Liver (tissue), 9 donors: ENCODE data around the gene CASQ2. TPM values are rescaled to one million over a fixed set of nuclear protein-coding genes. Genes with fewer than 3 reads are reported as not detected.

Source experiments
- DNase-seq: peaks from one replicate; pipeline ENCODE4 v3.0.0-alpha.2; 2017; ENCODE audit warnings: low spot score
- H3K27ac ChIP-seq, 2 donors: one replicate each; pipeline ENCODE4 v1.7.0; 2013; ENCODE audit warnings: inconsistent platforms in 2 of 2, low read length in 2 of 2, control low read depth in 1 of 2, low read depth in 1 of 2, mild to moderate bottlenecking in 1 of 2
- H3K27me3 ChIP-seq, 4 donors: one replicate each; pipeline versions ENCODE4 v1.6.1 to v1.7.0; 2013; ENCODE audit warnings: low read length in 3 of 4, inconsistent platforms in 1 of 4, mild to moderate bottlenecking in 1 of 4, moderate library complexity in 1 of 4; ENCODE audit not compliant: control insufficient read depth in 4 of 4, insufficient read depth in 4 of 4
- H3K36me3 ChIP-seq, 4 donors: one replicate each; pipeline versions ENCODE4 v1.6.1 to v1.7.0; 2013; ENCODE audit warnings: low read length in 3 of 4, mild to moderate bottlenecking in 3 of 4, low read depth in 1 of 4, moderate library complexity in 1 of 4; ENCODE audit not compliant: control insufficient read depth in 4 of 4, insufficient read depth in 3 of 4
- H3K4me1 ChIP-seq, 4 donors: one replicate each; pipeline versions ENCODE4 v1.6.1 to v1.7.0; 2013; ENCODE audit warnings: low read length in 3 of 4, mild to moderate bottlenecking in 3 of 4, moderate library complexity in 1 of 4; ENCODE audit not compliant: control insufficient read depth in 4 of 4, insufficient read depth in 4 of 4
- H3K4me3 ChIP-seq, 3 donors: one replicate each; pipeline versions ENCODE4 v1.6.1 to v1.7.0; 2013; ENCODE audit warnings: low read length in 3 of 3, control low read depth in 1 of 3, low read depth in 1 of 3, mild to moderate bottlenecking in 1 of 3
- H3K9ac ChIP-seq, 2 donors: one replicate each; pipeline ENCODE4 v1.7.0; 2013; ENCODE audit warnings: low read length in 2 of 2, mild to moderate bottlenecking in 2 of 2, moderate library complexity in 2 of 2, control low read depth in 1 of 2, low read depth in 1 of 2
- H3K9me3 ChIP-seq, 4 donors: one replicate each; pipeline versions ENCODE4 v1.6.1 to v1.7.0; 2013; ENCODE audit warnings: low read length in 3 of 4; ENCODE audit not compliant: control insufficient read depth in 4 of 4
- EGR1 ChIP-seq, 2 donors: IDR thresholded peaks; 2 replicates each; pipeline ENCODE4 v1.6.1; 2016 to 2018; ENCODE audit warnings: antibody characterized with exemption in 2 of 2, low read depth in 2 of 2
- HNF4A ChIP-seq, 2 donors: conservative IDR thresholded peaks; 2 replicates each; pipeline ENCODE4 v1.6.1; 2016; ENCODE audit warnings: antibody characterized with exemption in 2 of 2, mild to moderate bottlenecking in 2 of 2
- HNF4G ChIP-seq: IDR thresholded peaks from 2 replicates; pipeline ENCODE4 v1.6.1; 2016; ENCODE audit warnings: antibody characterized with exemption
- JUND ChIP-seq, 2 donors: IDR thresholded peaks; 2 replicates each; pipeline ENCODE4 v1.6.1; 2016; ENCODE audit warnings: antibody characterized with exemption in 2 of 2
- NR2F2 ChIP-seq: IDR thresholded peaks from 2 replicates; pipeline ENCODE4 v1.6.1; 2016; ENCODE audit warnings: antibody characterized with exemption
- RAD21 ChIP-seq, 2 donors: IDR thresholded peaks; 2 replicates each; pipeline ENCODE4 v1.6.1; 2016; ENCODE audit warnings: antibody characterized with exemption in 2 of 2, mild to moderate bottlenecking in 2 of 2
- RXRA ChIP-seq, 2 donors: IDR thresholded peaks; 2 replicates each; pipeline ENCODE4 v1.6.1; 2017 to 2018; ENCODE audit warnings: antibody characterized with exemption in 2 of 2, mild to moderate bottlenecking in 1 of 2
- SP1 ChIP-seq: IDR thresholded peaks from 2 replicates; pipeline ENCODE4 v1.6.1; 2018; ENCODE audit warnings: antibody characterized with exemption, mild to moderate bottlenecking
- TAF1 ChIP-seq: conservative IDR thresholded peaks from 2 replicates; pipeline ENCODE4 v1.6.1; 2016; ENCODE audit warnings: antibody characterized with exemption, mild to moderate bottlenecking
- YY1 ChIP-seq: IDR thresholded peaks from 2 replicates; pipeline ENCODE4 v1.6.1; 2016; ENCODE audit warnings: antibody characterized with exemption, mild to moderate bottlenecking
- WGBS: extraction: QIAGEN DNeasy Blood & Tissue Kit; methylation state at CpG from one replicate; pipeline ENCODE4 v1.1.7; 2013; 5-methylcytosine and 5-hydroxymethylcytosine counted together
- polyA plus RNA-seq, 2 donors: library from polyadenylated mRNA; stranded (reverse) in 1 of 2; unstranded in 1 of 2; fragments of 200-250 nt in 1 of 2; fragments of >200 nt in 1 of 2; fragmentation: Nextera tagmentation in 1 of 2; extraction: Ambion mirVana in 1 of 2; gene quantifications; one replicate each; pipeline versions ENCODE4 v1.2.1 to v1.2.3, GENCODE V29; 2013 to 2015
- total RNA-seq, 2 donors: library from RNA; depleted of rRNA; stranded (reverse); fragments of >200 nt; gene quantifications; one replicate each; pipeline ENCODE4 v1.2.3, GENCODE V29; 2014
- TF ChIP-seq, protein P1 (sequence below): fragments of 150-350 bp; IDR thresholded peaks from 2 replicates; pipeline ENCODE4 v1.5.1; 2017; ENCODE audit warnings: improper control_type of control experiment, low read depth, low read length; ENCODE audit not compliant: missing input control
- TF ChIP-seq, protein P2 (sequence below): IDR thresholded peaks from 2 replicates; pipeline ENCODE4 v1.6.1; 2016; ENCODE audit warnings: antibody characterized with exemption, mild to moderate bottlenecking
- TF ChIP-seq, protein P3 (sequence below): IDR thresholded peaks from 2 replicates; pipeline ENCODE4 v1.6.1; 2016; ENCODE audit warnings: antibody characterized with exemption
- donor health status: healthy.
- donor health status: healthy.
- donor health status: healthy.
- donor health status: healthy.
- donor health status: healthy.

The CASQ2 gene
- total and polyA plus RNA-seq, 4 donors = 0.33 to 1.1 TPM; not detected in 2

DNA sequence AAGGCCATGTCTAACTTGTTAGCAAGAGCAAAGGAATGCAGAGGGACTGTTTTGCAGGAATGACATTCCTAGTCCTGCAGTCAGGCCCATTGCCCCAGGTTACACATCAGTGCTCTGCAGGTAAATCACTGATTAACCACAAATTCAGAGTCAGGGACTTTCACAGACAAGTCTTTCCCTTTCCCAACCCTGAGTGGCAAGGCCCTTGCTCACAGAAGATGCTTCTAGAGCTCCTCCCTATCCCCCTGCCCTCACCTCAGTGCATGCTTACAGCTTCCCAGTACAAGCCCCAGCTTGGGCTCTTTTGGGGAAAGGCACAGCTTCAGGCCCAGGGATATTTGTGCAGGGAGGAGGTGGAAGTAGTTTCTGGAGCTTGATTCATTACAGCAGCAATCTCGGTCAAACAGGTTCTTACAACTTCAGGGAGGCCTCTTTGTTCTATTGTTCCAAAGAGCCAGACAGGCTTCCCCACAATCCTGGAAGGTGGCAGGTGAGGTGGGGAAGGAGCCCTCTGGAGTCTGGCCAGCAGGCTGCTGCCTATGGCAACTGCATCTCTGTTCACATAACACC lies 53.9 kb downstream of the CASQ2 start:
- Histone ChIP-seq H3K27ac (no peak overlapping the region), H3K27me3 (peaks cover 0 to 10% (median 2%) of the 10 kb centered on the region in 4 donors), H3K4me3 (no peak overlapping the region), H3K9ac (no peak overlapping the region), H3K36me3 (no peaks in the 10 kb centered on the region), H3K9me3 (peaks cover 0 to 3% (median 0%) of the 10 kb centered on the region in 4 donors), H3K4me1 (no peaks in the 10 kb centered on the region)
- 77% methylated on average over 1 of the region's 1 CpG for WGBS
- TF ChIP-seq TAF1 (no peak), RAD21 (IDR thresholded peaks at IDR 0.05) (no peak), NR2F2 (no peak), SP1 (no peak), RXRA (IDR thresholded peaks at IDR 0.05) (no peak), HNF4G (no peak), YY1 (no peak), EGR1 (IDR thresholded peaks at IDR 0.05; ENCODE audit: low read depth in 2 of 2) (no peak)
- TF ChIP-seq, protein P1, sequence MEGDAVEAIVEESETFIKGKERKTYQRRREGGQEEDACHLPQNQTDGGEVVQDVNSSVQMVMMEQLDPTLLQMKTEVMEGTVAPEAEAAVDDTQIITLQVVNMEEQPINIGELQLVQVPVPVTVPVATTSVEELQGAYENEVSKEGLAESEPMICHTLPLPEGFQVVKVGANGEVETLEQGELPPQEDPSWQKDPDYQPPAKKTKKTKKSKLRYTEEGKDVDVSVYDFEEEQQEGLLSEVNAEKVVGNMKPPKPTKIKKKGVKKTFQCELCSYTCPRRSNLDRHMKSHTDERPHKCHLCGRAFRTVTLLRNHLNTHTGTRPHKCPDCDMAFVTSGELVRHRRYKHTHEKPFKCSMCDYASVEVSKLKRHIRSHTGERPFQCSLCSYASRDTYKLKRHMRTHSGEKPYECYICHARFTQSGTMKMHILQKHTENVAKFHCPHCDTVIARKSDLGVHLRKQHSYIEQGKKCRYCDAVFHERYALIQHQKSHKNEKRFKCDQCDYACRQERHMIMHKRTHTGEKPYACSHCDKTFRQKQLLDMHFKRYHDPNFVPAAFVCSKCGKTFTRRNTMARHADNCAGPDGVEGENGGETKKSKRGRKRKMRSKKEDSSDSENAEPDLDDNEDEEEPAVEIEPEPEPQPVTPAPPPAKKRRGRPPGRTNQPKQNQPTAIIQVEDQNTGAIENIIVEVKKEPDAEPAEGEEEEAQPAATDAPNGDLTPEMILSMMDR = no peak
- TF ChIP-seq, protein P2, sequence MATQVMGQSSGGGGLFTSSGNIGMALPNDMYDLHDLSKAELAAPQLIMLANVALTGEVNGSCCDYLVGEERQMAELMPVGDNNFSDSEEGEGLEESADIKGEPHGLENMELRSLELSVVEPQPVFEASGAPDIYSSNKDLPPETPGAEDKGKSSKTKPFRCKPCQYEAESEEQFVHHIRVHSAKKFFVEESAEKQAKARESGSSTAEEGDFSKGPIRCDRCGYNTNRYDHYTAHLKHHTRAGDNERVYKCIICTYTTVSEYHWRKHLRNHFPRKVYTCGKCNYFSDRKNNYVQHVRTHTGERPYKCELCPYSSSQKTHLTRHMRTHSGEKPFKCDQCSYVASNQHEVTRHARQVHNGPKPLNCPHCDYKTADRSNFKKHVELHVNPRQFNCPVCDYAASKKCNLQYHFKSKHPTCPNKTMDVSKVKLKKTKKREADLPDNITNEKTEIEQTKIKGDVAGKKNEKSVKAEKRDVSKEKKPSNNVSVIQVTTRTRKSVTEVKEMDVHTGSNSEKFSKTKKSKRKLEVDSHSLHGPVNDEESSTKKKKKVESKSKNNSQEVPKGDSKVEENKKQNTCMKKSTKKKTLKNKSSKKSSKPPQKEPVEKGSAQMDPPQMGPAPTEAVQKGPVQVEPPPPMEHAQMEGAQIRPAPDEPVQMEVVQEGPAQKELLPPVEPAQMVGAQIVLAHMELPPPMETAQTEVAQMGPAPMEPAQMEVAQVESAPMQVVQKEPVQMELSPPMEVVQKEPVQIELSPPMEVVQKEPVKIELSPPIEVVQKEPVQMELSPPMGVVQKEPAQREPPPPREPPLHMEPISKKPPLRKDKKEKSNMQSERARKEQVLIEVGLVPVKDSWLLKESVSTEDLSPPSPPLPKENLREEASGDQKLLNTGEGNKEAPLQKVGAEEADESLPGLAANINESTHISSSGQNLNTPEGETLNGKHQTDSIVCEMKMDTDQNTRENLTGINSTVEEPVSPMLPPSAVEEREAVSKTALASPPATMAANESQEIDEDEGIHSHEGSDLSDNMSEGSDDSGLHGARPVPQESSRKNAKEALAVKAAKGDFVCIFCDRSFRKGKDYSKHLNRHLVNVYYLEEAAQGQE = no peak
- DNase-seq = no peak

DNA sequence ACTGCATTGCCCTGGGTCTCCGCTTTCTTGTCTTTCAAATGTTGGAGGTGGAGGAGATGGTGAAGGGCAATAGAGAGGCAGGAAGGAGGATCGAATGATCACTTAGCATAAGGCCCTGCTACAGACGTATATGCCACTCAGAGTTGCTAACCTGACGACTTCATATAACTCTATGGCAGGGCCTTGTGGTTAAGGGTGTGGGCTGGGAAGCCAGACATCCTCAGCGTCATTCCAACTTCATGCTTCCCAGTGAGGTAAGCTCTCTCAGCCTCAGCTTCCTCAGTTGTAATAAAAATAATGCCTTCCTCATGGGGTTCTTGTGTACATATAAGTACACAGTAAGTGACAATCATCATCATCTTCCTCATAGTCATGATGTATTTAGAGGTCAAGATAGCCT lies 54.6 kb downstream of the CASQ2 start:
- H3K4me3 ChIP-seq = no peak overlapping the region
- no peaks in the 10 kb centered on the region for H3K4me1 ChIP-seq
- 87% methylated on average over 5 of the region's 5 CpGs for WGBS
- H3K36me3 ChIP-seq = no peaks in the 10 kb centered on the region
- H3K27ac ChIP-seq = no peak overlapping the region
- no peak overlapping the region for H3K9ac ChIP-seq
- DNase-seq = no peak
- no peak for TF ChIP-seq RAD21 (IDR thresholded peaks at IDR 0.05)
- no peak for TF ChIP-seq RXRA (IDR thresholded peaks at IDR 0.05)
- TF ChIP-seq, protein P3, sequence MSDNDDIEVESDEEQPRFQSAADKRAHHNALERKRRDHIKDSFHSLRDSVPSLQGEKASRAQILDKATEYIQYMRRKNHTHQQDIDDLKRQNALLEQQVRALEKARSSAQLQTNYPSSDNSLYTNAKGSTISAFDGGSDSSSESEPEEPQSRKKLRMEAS = no peak
- TF ChIP-seq NR2F2 = no peak
- TF ChIP-seq JUND (IDR thresholded peaks at IDR 0.05) = no peak
- no peak for TF ChIP-seq SP1
- TF ChIP-seq YY1 = no peak
- TF ChIP-seq HNF4A (conservative IDR thresholded peaks at IDR 0.05) = no peak
- H3K27me3 ChIP-seq = peaks cover 0 to 10% (median 2%) of the 10 kb centered on the region in 4 donors
- H3K9me3 ChIP-seq = peaks cover 0 to 3% (median 0%) of the 10 kb centered on the region in 4 donors
